ENCODE results near the gene ANKRD7. TPM values are rescaled to one million over a fixed set of nuclear protein-coding genes. Genes with fewer than 3 reads are reported as not detected.
A peak's percentile ranks its signal among the peaks of the same experiment; 100 is the strongest.

The ANKRD7 gene
- total RNA-seq, 1 donor from 2014 or later: not detected

DNA sequence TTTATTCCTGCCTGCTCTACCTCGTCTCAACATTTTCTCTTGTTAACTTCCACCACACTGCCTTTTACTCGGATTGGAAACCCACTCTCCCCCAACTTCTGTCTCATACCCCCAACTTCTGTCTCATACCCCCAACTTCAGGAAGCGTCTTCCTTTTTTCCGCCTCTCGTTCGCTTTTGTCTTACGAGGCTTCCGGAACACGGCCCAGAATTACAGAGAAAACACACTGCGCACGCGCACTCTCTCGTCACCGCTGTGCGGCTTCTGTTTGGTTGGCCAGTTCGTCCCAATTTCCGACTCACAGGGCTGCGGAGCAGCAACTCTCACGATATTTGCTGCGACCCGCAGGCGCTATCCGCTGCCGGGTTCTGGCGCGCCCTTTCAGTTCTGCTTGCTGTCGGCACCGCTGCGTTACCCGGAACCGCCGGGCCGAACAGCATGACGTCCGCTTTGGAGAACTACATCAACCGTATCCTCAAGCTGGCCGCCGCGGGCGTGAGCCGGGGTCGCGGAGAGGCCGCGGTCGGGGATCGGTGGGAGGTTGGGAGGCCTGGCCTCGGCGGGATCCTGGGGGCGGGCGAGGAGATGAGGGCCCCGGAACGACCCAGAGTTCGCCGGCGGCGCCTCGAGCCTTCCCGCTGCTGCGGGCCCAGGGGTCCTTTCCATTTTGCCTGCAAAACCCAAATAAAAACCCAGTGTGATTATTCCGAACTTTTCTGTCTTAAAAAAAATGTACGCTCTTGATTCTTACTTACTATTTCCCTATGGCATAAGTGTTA, 40.5 kb upstream of the ANKRD7 start, which contains the start of gene LSM8:
Gene LSM8, plus strand, starts transcription at position 379 of the 779 bp plus-strand sequence. Its CDS starts 60 bp downstream, at position 439.
- H3K27me3 Mint-ChIP-seq: no peaks in the 10 kb centered on the region
- no peaks in the 10 kb centered on the region for H3K9me3 Mint-ChIP-seq
- peaks cover 41% of the 10 kb centered on the region for H3K4me1 Mint-ChIP-seq (ENCODE audit: unreplicated experiment)
- TF ChIP-seq, protein P1, sequence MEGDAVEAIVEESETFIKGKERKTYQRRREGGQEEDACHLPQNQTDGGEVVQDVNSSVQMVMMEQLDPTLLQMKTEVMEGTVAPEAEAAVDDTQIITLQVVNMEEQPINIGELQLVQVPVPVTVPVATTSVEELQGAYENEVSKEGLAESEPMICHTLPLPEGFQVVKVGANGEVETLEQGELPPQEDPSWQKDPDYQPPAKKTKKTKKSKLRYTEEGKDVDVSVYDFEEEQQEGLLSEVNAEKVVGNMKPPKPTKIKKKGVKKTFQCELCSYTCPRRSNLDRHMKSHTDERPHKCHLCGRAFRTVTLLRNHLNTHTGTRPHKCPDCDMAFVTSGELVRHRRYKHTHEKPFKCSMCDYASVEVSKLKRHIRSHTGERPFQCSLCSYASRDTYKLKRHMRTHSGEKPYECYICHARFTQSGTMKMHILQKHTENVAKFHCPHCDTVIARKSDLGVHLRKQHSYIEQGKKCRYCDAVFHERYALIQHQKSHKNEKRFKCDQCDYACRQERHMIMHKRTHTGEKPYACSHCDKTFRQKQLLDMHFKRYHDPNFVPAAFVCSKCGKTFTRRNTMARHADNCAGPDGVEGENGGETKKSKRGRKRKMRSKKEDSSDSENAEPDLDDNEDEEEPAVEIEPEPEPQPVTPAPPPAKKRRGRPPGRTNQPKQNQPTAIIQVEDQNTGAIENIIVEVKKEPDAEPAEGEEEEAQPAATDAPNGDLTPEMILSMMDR (conservative IDR thresholded peaks at IDR 0.05): no peak
- peak within 1 kb of the TSS; percentile 99 for H3K27ac Mint-ChIP-seq
- peaks cover 32% of the 10 kb centered on the region for H3K36me3 Mint-ChIP-seq
- peak within 1 kb of the TSS; percentile 99 for H3K4me3 Mint-ChIP-seq
- DNase-seq (ENCODE audit: extremely low spot score, unreplicated experiment): peak; percentile 96

DNA sequence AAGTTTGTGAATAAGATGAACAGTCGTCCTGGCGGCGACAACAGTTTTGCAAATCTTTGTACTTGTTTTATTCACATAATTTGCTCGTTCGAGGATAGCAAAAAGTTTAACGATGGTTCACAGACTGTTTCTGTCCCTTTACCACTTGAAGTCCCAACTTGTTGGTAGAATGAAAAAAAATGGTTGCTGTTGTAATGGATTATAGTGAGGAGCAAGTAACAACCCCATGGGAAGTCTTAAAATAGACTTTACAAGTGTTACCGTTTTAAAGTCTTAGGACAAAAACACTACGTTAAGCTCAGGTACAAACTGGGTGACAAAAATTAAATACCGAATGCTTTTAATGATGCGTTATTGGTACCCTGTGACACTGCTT, 40.0 kb upstream of the ANKRD7 start:
- Mint-ChIP-seq H3K4me1 (ENCODE audit: unreplicated experiment) (peaks cover 41% of the 10 kb centered on the region), H3K36me3 (peaks cover 32% of the 10 kb centered on the region), H3K4me3 (peak overlapping the region; percentile 99), H3K27ac (peak overlapping the region; percentile 99), H3K9me3 (no peaks in the 10 kb centered on the region), H3K27me3 (no peaks in the 10 kb centered on the region)
- TF ChIP-seq, protein P1 (conservative IDR thresholded peaks at IDR 0.05): no peak
- DNase-seq (ENCODE audit: extremely low spot score, unreplicated experiment): no peak

DNA sequence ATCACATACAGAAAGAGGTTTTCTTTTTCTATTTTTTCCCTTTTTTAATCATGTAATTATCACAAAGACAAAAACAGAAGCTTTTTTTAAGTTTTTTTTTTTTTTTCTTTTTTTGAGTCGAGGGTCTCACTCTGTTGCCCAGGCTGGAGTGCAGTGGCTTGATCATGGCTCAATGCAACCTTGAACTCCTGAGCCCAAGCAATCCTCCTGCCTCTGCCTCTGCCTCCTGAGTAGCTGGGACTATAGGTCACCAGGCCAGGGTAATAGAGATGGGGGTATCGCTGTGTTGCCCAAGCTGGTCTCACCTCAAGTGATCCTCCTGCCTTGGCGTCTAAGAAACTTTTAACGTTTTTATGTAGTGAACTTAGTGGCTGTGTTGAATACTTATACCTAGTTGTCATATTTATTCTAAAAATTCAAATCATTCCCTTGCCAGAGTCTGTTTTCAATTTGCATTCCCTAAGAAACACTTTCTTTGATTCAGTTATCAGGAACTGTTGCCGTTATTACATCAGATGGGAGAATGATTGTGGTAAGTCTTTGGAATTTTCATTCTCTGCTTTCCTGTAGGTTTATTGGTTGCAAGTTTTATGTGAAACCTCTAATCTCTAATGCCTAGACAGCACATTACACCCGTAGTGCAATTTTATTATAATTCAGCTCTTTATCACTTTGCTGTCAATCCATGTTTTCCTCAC, 39.2 kb upstream of the ANKRD7 start:
- Mint-ChIP-seq H3K36me3 (peaks cover 32% of the 10 kb centered on the region), H3K9me3 (no peaks in the 10 kb centered on the region), H3K27ac (peak overlapping the region; percentile 75), H3K4me3 (peak overlapping the region; percentile 99), H3K4me1 (ENCODE audit: unreplicated experiment) (peaks cover 41% of the 10 kb centered on the region), H3K27me3 (no peaks in the 10 kb centered on the region)
- no peak for DNase-seq (ENCODE audit: extremely low spot score, unreplicated experiment)
- TF ChIP-seq, protein P1 (conservative IDR thresholded peaks at IDR 0.05): no peak

DNA sequence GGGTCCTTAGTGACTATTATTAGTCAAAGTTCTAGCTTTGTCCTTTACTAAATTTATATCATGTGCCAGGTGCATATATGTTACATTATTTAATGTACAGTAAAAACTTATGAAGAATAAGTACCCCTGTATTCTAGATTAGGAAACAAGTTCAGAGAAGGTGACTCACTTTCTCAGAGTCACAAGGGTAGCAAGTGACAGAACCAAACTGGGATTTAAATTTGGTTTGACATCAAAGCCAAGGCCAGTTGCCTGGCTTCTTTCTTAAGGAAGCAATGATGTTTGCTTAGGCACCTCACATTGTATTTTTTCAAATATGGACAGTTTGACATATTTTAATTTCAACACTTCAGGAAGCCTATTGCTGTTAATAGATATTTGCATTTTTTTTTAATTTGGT, 38.0 kb upstream of the ANKRD7 start:
- Mint-ChIP-seq H3K36me3 (peaks cover 32% of the 10 kb centered on the region), H3K9me3 (no peaks in the 10 kb centered on the region), H3K27me3 (no peaks in the 10 kb centered on the region), H3K4me3 (peak overlapping the region; percentile 99), H3K4me1 (ENCODE audit: unreplicated experiment) (peaks cover 41% of the 10 kb centered on the region), H3K27ac (no peak overlapping the region)
- TF ChIP-seq, protein P1 (conservative IDR thresholded peaks at IDR 0.05): no peak
- DNase-seq (ENCODE audit: extremely low spot score, unreplicated experiment): no peak

DNA sequence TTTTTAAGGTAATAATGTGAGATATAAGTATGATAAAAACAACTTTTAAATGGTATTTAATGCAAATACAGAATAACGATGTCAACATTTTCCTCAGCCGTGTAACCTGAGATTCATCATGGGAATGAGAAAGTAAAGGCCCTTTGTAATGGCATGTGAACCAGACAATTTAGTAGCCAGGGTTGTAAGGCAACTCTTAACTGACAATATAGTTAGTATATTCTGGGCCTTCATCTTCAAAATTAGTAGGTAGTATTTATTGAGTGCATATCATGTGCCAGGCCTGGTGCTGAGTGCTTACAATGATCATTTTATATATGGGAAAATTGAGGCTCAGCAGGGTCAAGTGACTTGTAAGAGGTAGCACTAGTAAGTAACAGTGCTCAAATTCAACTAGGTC, 29.9 kb upstream of the ANKRD7 start:
- H3K27ac Mint-ChIP-seq: no peak overlapping the region
- peaks cover 10% of the 10 kb centered on the region for H3K27me3 Mint-ChIP-seq
- TF ChIP-seq, protein P1 (conservative IDR thresholded peaks at IDR 0.05): no peak
- no peak for DNase-seq (ENCODE audit: extremely low spot score, unreplicated experiment)
- H3K4me1 Mint-ChIP-seq (ENCODE audit: unreplicated experiment): peaks cover 4% of the 10 kb centered on the region
- H3K36me3 Mint-ChIP-seq: peaks cover 12% of the 10 kb centered on the region
- no peaks in the 10 kb centered on the region for H3K9me3 Mint-ChIP-seq
- no peak overlapping the region for H3K4me3 Mint-ChIP-seq
